Regular cardiac myocyte (primary cell): ENCODE measurements around the gene ATOSA. TPM values are rescaled to one million over a fixed set of nuclear protein-coding genes. Genes with fewer than 3 reads are reported as not detected.

ENCODE experiments used
- total RNA-seq: library from RNA; depleted of rRNA; stranded (reverse); fragments of >200 nt; gene quantifications from 2 replicates; pipeline ENCODE4 v1.2.3, GENCODE V29; 2014

The ATOSA gene
- total RNA-seq, result 10.9 and 15.2 TPM in 2 replicates

GRCh38 chr15:52679232-52680040 lies at the start of gene ATOSA:
TSS of gene ATOSA (minus strand) at chr15:52679388. CDS start at chr15:52678021, 1,367 bp downstream.

Other genes with a start within 250 kb of the ATOSA start
- 44.3 and 50.2 TPM in 2 replicates for gene MYO5A, start 150.5 kb downstream of the ATOSA start, total RNA-seq
- gene ARPP19, start 110.4 kb downstream of the ATOSA start, total RNA-seq, result 103 and 131 TPM in 2 replicates
- gene ONECUT1, start 110.9 kb upstream of the ATOSA start, total RNA-seq, result not detected in 2 replicates